Uterus (tissue), 2 donors: Measurements from ENCODE around the gene NRXN2.

Experiments
- POLR2A ChIP-seq, 2 donors: fragments of 450-650 bp; IDR thresholded peaks; one replicate each; pipeline ENCODE4 v1.6.1; 2016; ENCODE audit warnings: antibody characterized with exemption in 2 of 2, mild to moderate bottlenecking in 1 of 2, moderate library complexity in 1 of 2
- TF ChIP-seq, protein P1 (sequence below), 4 experiments: fragments of 200-600 bp in 2 of 4; fragments of 450-650 bp in 2 of 4; sonication (generic) in 2 of 4; IDR thresholded peaks; one replicate each; pipeline ENCODE4 v1.5.1; 2016 to 2019; ENCODE audit warnings: antibody characterized with exemption in 4 of 4, mild to moderate bottlenecking in 2 of 4, moderate library complexity in 1 of 4

DNA sequence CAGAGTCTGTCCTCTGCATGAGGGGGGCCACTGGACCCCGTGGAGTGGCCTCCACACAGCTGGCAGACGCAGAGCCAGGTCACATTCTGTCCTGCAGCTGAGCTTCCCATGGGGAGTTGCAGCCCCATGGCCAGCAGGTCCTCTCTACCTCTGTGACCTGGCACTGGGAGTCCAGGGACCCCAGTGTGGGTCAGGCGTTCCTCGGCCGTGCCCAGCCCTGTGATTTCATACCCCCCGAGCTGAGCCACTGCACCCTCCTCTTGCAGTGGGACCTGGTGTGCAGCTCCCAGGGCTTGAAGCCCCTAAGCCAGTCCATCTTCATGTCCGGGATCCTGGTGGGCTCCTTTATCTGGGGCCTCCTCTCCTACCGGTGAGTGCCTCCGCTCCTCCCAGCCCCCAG lies 164.1 kb downstream of the NRXN2 start:
- TF ChIP-seq, protein P1, sequence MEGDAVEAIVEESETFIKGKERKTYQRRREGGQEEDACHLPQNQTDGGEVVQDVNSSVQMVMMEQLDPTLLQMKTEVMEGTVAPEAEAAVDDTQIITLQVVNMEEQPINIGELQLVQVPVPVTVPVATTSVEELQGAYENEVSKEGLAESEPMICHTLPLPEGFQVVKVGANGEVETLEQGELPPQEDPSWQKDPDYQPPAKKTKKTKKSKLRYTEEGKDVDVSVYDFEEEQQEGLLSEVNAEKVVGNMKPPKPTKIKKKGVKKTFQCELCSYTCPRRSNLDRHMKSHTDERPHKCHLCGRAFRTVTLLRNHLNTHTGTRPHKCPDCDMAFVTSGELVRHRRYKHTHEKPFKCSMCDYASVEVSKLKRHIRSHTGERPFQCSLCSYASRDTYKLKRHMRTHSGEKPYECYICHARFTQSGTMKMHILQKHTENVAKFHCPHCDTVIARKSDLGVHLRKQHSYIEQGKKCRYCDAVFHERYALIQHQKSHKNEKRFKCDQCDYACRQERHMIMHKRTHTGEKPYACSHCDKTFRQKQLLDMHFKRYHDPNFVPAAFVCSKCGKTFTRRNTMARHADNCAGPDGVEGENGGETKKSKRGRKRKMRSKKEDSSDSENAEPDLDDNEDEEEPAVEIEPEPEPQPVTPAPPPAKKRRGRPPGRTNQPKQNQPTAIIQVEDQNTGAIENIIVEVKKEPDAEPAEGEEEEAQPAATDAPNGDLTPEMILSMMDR (IDR thresholded peaks at IDR 0.05), result no peak
- TF ChIP-seq POLR2A (IDR thresholded peaks at IDR 0.05), result no peak
